WI38 (cell line): ENCODE data around the gene BANF2.

ENCODE experiments used
- H3K4me3 ChIP-seq: 2 replicates; pipeline ENCODE4 v1.5.1; 2011; ENCODE audit warnings: low read depth, mild to moderate bottlenecking, control low read depth, low read length
- CTCF ChIP-seq: IDR thresholded peaks from 2 replicates; pipeline ENCODE4 v1.5.1; 2012; ENCODE audit warnings: low read depth, mild to moderate bottlenecking, control low read depth, low read length

Gene BANF2

GRCh38 chr20:17673084-17673483 lies 26.7 kb upstream of the BANF2 start:
- no peak overlapping the region for H3K4me3 ChIP-seq
- TF ChIP-seq CTCF, result no peak

GRCh38 chr20:17674722-17675518 lies 24.8 kb upstream of the BANF2 start:
- H3K4me3 ChIP-seq, result no peak overlapping the region
- TF ChIP-seq CTCF, result no peak

GRCh38 chr20:17675519-17676377 lies 24.0 kb upstream of the BANF2 start:
- no peak for TF ChIP-seq CTCF

GRCh38 chr20:17676378-17676759 lies 23.4 kb upstream of the BANF2 start:
- TF ChIP-seq CTCF, result no peak

More at GRCh38 chr20:17675519-17676377, 24.0 kb upstream of the BANF2 start:
- no peak overlapping the region for H3K4me3 ChIP-seq

GRCh38 chr20:17676942-17677341 lies 22.8 kb upstream of the BANF2 start:
- no peak overlapping the region for H3K4me3 ChIP-seq
- no peak for TF ChIP-seq CTCF

More at GRCh38 chr20:17676378-17676759, 23.4 kb upstream of the BANF2 start:
- H3K4me3 ChIP-seq, result no peak overlapping the region

GRCh38 chr20:17678295-17678694 lies 21.5 kb upstream of the BANF2 start:
- H3K4me3 ChIP-seq, result no peak overlapping the region
- TF ChIP-seq CTCF, result no peak

GRCh38 chr20:17678886-17679285 lies 20.9 kb upstream of the BANF2 start:
- no peak for TF ChIP-seq CTCF
- H3K4me3 ChIP-seq, result no peak overlapping the region
